ENCODE measurements around the gene IL9R. TPM values are rescaled to one million over a fixed set of nuclear protein-coding genes. Genes with fewer than 3 reads are reported as not detected.
"Not testable (repeated sequence)": the region's sequence is repeated elsewhere in the genome, so short reads cannot be mapped to it uniquely, and the experiment has no call there.

Gene IL9R
- total and polyA plus RNA-seq, 4 donors: 0.28 to 1.2 (median 0.51) TPM

- not testable (repeated sequence) for H3K36me3 ChIP-seq (ENCODE audit: control insufficient read depth in 4 of 4, insufficient read depth in 4 of 4, low read length in 4 of 4)
- WGBS, 2 donors: 72 to 83% methylated on average over 9 to 45 of the region's 46 CpGs
These were observed 31.8 kb downstream of the IL9R start for GRCh38 chrX:156029296-156029695.

DNA sequence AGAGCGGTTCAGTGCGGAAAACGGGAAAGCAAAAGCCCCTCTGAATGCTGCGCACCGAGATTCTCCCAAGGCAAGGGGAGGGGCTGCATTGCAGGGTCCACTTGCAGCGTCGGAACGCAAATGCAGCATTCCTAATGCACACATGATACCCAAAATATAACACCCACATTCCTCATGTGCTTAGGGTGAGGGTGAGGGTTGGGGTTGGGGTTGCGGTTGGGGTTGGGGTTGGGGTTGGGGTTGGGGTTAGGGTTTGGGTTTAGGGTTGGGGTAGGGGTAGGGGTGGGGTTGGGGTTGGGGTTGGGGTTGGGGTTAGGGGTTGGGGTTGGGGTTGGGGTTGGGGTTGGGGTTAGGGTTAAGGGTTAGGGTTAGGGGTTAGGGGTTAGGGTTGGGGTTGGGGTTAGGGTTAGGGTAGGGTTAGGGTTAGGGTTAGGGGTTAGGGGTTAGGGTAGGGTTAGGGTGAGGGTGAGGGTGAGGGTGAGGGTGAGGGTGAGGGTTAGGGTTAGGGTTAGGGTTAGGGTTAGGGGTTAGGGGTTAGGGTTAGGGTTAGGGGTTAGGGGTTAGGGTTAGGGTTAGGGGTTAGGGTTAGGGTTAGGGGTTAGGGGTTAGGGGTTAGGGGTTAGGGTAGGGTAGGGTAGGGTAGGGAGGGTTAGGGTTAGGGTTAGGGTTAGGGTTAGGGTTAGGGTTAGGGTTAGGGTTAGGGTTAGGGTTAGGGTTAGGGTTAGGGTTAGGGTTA lies 32.4 kb downstream of the IL9R start:
- 74% methylated on average over 7 of the region's 9 CpGs; no CpG with 5 or more reads in 1 of the 2 donors for WGBS, 2 donors
- H3K9me3 ChIP-seq (ENCODE audit: control insufficient read depth in 4 of 4, insufficient read depth in 3 of 4, low read length in 3 of 4); ATAC-seq (ENCODE audit: insufficient read depth, low FRiP score); H3K4me3 ChIP-seq; H3K27ac ChIP-seq (ENCODE audit: low read depth in 1 of 2, low read length in 1 of 2); H3K36me3 ChIP-seq (ENCODE audit: control insufficient read depth in 4 of 4, insufficient read depth in 4 of 4, low read length in 4 of 4); H3K9ac ChIP-seq (ENCODE audit: insufficient read depth in 1 of 2, low read length in 2 of 2); H3K27me3 ChIP-seq (ENCODE audit: control insufficient read depth in 3 of 3, insufficient read depth in 3 of 3, low read length in 2 of 3); H3K4me1 ChIP-seq (ENCODE audit: control insufficient read depth in 5 of 5, insufficient read depth in 5 of 5, low read length in 5 of 5): not testable (repeated sequence)
- peak; percentile 3 to 23 (median 9) for DNase-seq

More at GRCh38 chrX:156029296-156029695, 31.8 kb downstream of the IL9R start:
- H3K9me3 ChIP-seq (ENCODE audit: control insufficient read depth in 4 of 4, insufficient read depth in 3 of 4, low read length in 3 of 4); DNase-seq; ATAC-seq (ENCODE audit: insufficient read depth, low FRiP score); H3K27me3 ChIP-seq (ENCODE audit: control insufficient read depth in 3 of 3, insufficient read depth in 3 of 3, low read length in 2 of 3); H3K4me1 ChIP-seq (ENCODE audit: control insufficient read depth in 5 of 5, insufficient read depth in 5 of 5, low read length in 5 of 5); H3K9ac ChIP-seq (ENCODE audit: insufficient read depth in 1 of 2, low read length in 2 of 2); H3K27ac ChIP-seq (ENCODE audit: low read depth in 1 of 2, low read length in 1 of 2); H3K4me3 ChIP-seq: not testable (repeated sequence)

DNA sequence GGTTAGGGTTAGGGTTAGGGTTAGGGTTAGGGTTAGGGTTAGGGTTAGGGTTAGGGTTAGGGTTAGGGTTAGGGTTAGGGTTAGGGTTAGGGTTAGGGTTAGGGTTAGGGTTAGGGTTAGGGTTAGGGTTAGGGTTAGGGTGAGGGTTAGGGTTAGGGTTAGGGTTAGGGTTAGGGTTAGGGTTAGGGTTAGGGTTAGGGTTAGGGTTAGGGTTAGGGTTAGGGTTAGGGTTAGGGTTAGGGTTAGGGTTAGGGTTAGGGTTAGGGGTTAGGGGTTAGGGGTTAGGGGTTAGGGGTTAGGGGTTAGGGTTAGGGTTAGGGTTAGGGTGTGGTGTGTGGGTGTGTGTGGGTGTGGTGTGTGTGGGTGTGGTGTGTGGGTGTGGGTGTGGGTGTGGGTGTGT lies 33.0 kb downstream of the IL9R start:
- not testable (repeated sequence) for H3K4me1 ChIP-seq (ENCODE audit: control insufficient read depth in 5 of 5, insufficient read depth in 5 of 5, low read length in 5 of 5); H3K9me3 ChIP-seq (ENCODE audit: control insufficient read depth in 4 of 4, insufficient read depth in 3 of 4, low read length in 3 of 4); ATAC-seq (ENCODE audit: insufficient read depth, low FRiP score); DNase-seq; H3K9ac ChIP-seq (ENCODE audit: insufficient read depth in 1 of 2, low read length in 2 of 2); H3K36me3 ChIP-seq (ENCODE audit: control insufficient read depth in 4 of 4, insufficient read depth in 4 of 4, low read length in 4 of 4); H3K27ac ChIP-seq (ENCODE audit: low read depth in 1 of 2, low read length in 1 of 2); H3K27me3 ChIP-seq (ENCODE audit: control insufficient read depth in 3 of 3, insufficient read depth in 3 of 3, low read length in 2 of 3); H3K4me3 ChIP-seq

Other genes with a start within 250 kb of the IL9R start
- gene VAMP7, start 116.4 kb upstream of the IL9R start, total RNA-seq: 10 to 100 TPM; 34.0 to 38.4 TPM
- 10 to 100 TPM; 22.7 to 31.6 TPM for gene VAMP7, start 116.4 kb upstream of the IL9R start, polyA plus RNA-seq